ENCODE data around the gene PPAN. TPM values are rescaled to one million over a fixed set of nuclear protein-coding genes. Genes with fewer than 3 reads are reported as not detected.

PPAN gene
- 30.4 and 77.1 TPM in 2 replicates for total RNA-seq (2014; rRNA removed; shearing (Covaris generic); ENCODE audit: low replicate concordance)

- H3K36me3 ChIP-seq (ENCODE audit: insufficient read depth, low read length): peaks cover 32% of the 10 kb centered on the region
- H4K20me1 ChIP-seq (ENCODE audit: insufficient read depth, low read depth, low read length): 0 out of 2 replicates have a peak, but pooled peaks cover 6% of the 10 kb centered on the region
- H3K27ac ChIP-seq (ENCODE audit: low read length): peak within 1 kb of the TSS; percentile 86
- H3K4me1 ChIP-seq (ENCODE audit: low read length): peaks cover 61% of the 10 kb centered on the region
- peak within 1 kb of the TSS; percentile 100 for H3K9ac ChIP-seq (ENCODE audit: low read length)
- H2AFZ ChIP-seq (ENCODE audit: low read length): peak within 1 kb of the TSS; percentile 96
- H3K9me2 ChIP-seq (replicated peaks; ENCODE audit: insufficient read depth, low read length): no peaks in the 10 kb centered on the region
- H3K4me3 ChIP-seq (ENCODE audit: low read length): peak within 1 kb of the TSS; percentile 100
- no peaks in the 10 kb centered on the region for H3K9me3 ChIP-seq (ENCODE audit: low read length)
- H3K27me3 ChIP-seq (ENCODE audit: low read length): no peaks in the 10 kb centered on the region
- H3K79me2 ChIP-seq (ENCODE audit: low read length): peaks cover 25% of the 10 kb centered on the region
- H3K4me2 ChIP-seq (ENCODE audit: low read depth, low read length, poor library complexity, severe bottlenecking): peak within 1 kb of the TSS; percentile 96
- DNase-seq: peak; percentile 100
Measured at GRCh38 chr19:10106100-10106936, at the start of gene PPAN. Gene PPAN, plus strand, starts transcription at chr19:10106362. Its CDS starts 33 bp downstream, at chr19:10106395.

- no peaks in the 10 kb centered on the region for H4K20me1 ChIP-seq (ENCODE audit: insufficient read depth, low read depth, low read length)
Measured at GRCh38 chr19:10061717-10062310, 44.3 kb upstream of the PPAN start.

GRCh38 chr19:10068205-10068604, 38.0 kb upstream of the PPAN start:
- H3K27ac ChIP-seq (ENCODE audit: low read length): no peak overlapping the region

More at GRCh38 chr19:10061717-10062310, 44.3 kb upstream of the PPAN start:
- Histone ChIP-seq H3K9ac (ENCODE audit: low read length) (no peak overlapping the region), H3K79me2 (ENCODE audit: low read length) (no peaks in the 10 kb centered on the region), H2AFZ (ENCODE audit: low read length) (no peak overlapping the region), H3K27ac (ENCODE audit: low read length) (no peak overlapping the region), H3K9me2 (replicated peaks; ENCODE audit: insufficient read depth, low read length) (no peaks in the 10 kb centered on the region), H3K36me3 (ENCODE audit: insufficient read depth, low read length) (no peaks in the 10 kb centered on the region), H3K4me2 (ENCODE audit: low read depth, low read length, poor library complexity, severe bottlenecking) (no peak overlapping the region), H3K4me1 (ENCODE audit: low read length) (no peaks in the 10 kb centered on the region), H3K4me3 (ENCODE audit: low read length) (no peak overlapping the region), H3K9me3 (ENCODE audit: low read length) (no peaks in the 10 kb centered on the region), H3K27me3 (ENCODE audit: low read length) (no peaks in the 10 kb centered on the region)
- DNase-seq: no peak

GRCh38 chr19:10069046-10069445, 37.1 kb upstream of the PPAN start:
- Histone ChIP-seq H3K9me2 (replicated peaks; ENCODE audit: insufficient read depth, low read length) (no peaks in the 10 kb centered on the region), H3K4me3 (ENCODE audit: low read length) (no peak overlapping the region), H2AFZ (ENCODE audit: low read length) (no peak overlapping the region), H3K4me1 (ENCODE audit: low read length) (no peaks in the 10 kb centered on the region), H3K9ac (ENCODE audit: low read length) (no peak overlapping the region), H3K27ac (ENCODE audit: low read length) (no peak overlapping the region), H3K27me3 (ENCODE audit: low read length) (no peaks in the 10 kb centered on the region), H3K79me2 (ENCODE audit: low read length) (no peaks in the 10 kb centered on the region), H3K36me3 (ENCODE audit: insufficient read depth, low read length) (no peaks in the 10 kb centered on the region), H3K9me3 (ENCODE audit: low read length) (peaks cover 4% of the 10 kb centered on the region; the same call in 1 of the 2 replicates), H3K4me2 (ENCODE audit: low read depth, low read length, poor library complexity, severe bottlenecking) (no peak overlapping the region), H4K20me1 (ENCODE audit: insufficient read depth, low read depth, low read length) (no peaks in the 10 kb centered on the region)
- DNase-seq: no peak

More at GRCh38 chr19:10068205-10068604, 38.0 kb upstream of the PPAN start:
- Histone ChIP-seq H3K27me3 (ENCODE audit: low read length) (no peaks in the 10 kb centered on the region), H3K9me2 (replicated peaks; ENCODE audit: insufficient read depth, low read length) (no peaks in the 10 kb centered on the region), H3K9ac (ENCODE audit: low read length) (no peak overlapping the region), H3K4me2 (ENCODE audit: low read depth, low read length, poor library complexity, severe bottlenecking) (no peak overlapping the region), H3K4me1 (ENCODE audit: low read length) (no peaks in the 10 kb centered on the region), H4K20me1 (ENCODE audit: insufficient read depth, low read depth, low read length) (no peaks in the 10 kb centered on the region), H3K79me2 (ENCODE audit: low read length) (no peaks in the 10 kb centered on the region), H3K36me3 (ENCODE audit: insufficient read depth, low read length) (no peaks in the 10 kb centered on the region), H2AFZ (ENCODE audit: low read length) (no peak overlapping the region), H3K4me3 (ENCODE audit: low read length) (no peak overlapping the region), H3K9me3 (ENCODE audit: low read length) (no peaks in the 10 kb centered on the region)
- no peak for DNase-seq

- Histone ChIP-seq H3K9me3 (ENCODE audit: low read length) (peaks cover 4% of the 10 kb centered on the region; the same call in 1 of the 2 replicates), H3K27me3 (ENCODE audit: low read length) (no peaks in the 10 kb centered on the region), H2AFZ (ENCODE audit: low read length) (no peak overlapping the region), H3K36me3 (ENCODE audit: insufficient read depth, low read length) (no peaks in the 10 kb centered on the region), H3K9me2 (replicated peaks; ENCODE audit: insufficient read depth, low read length) (no peaks in the 10 kb centered on the region), H3K9ac (ENCODE audit: low read length) (no peak overlapping the region), H3K27ac (ENCODE audit: low read length) (no peak overlapping the region), H3K79me2 (ENCODE audit: low read length) (no peaks in the 10 kb centered on the region), H3K4me2 (ENCODE audit: low read depth, low read length, poor library complexity, severe bottlenecking) (no peak overlapping the region), H3K4me3 (ENCODE audit: low read length) (no peak overlapping the region), H4K20me1 (ENCODE audit: insufficient read depth, low read depth, low read length) (no peaks in the 10 kb centered on the region), H3K4me1 (ENCODE audit: low read length) (no peaks in the 10 kb centered on the region)
- no peak for DNase-seq
Measured at GRCh38 chr19:10070730-10071446, 35.3 kb upstream of the PPAN start.

GRCh38 chr19:10074153-10074552, 32.0 kb upstream of the PPAN start:
- Histone ChIP-seq H3K36me3 (ENCODE audit: insufficient read depth, low read length) (no peaks in the 10 kb centered on the region), H3K27me3 (ENCODE audit: low read length) (no peaks in the 10 kb centered on the region), H3K9me2 (replicated peaks; ENCODE audit: insufficient read depth, low read length) (no peaks in the 10 kb centered on the region), H3K27ac (ENCODE audit: low read length) (no peak overlapping the region), H3K4me3 (ENCODE audit: low read length) (no peak overlapping the region), H4K20me1 (ENCODE audit: insufficient read depth, low read depth, low read length) (no peaks in the 10 kb centered on the region), H2AFZ (ENCODE audit: low read length) (no peak overlapping the region), H3K4me2 (ENCODE audit: low read depth, low read length, poor library complexity, severe bottlenecking) (no peak overlapping the region), H3K9me3 (ENCODE audit: low read length) (peaks cover 4% of the 10 kb centered on the region; the same call in 1 of the 2 replicates), H3K4me1 (ENCODE audit: low read length) (no peaks in the 10 kb centered on the region), H3K9ac (ENCODE audit: low read length) (no peak overlapping the region), H3K79me2 (ENCODE audit: low read length) (no peaks in the 10 kb centered on the region)
- peak; percentile 88 for DNase-seq

- H4K20me1 ChIP-seq (ENCODE audit: insufficient read depth, low read depth, low read length): no peaks in the 10 kb centered on the region
- H3K4me3 ChIP-seq (ENCODE audit: low read length): no peak overlapping the region
- no peaks in the 10 kb centered on the region for H3K27me3 ChIP-seq (ENCODE audit: low read length)
- H3K9ac ChIP-seq (ENCODE audit: low read length): no peak overlapping the region
- no peaks in the 10 kb centered on the region for H3K36me3 ChIP-seq (ENCODE audit: insufficient read depth, low read length)
- H3K79me2 ChIP-seq (ENCODE audit: low read length): no peaks in the 10 kb centered on the region
- no peaks in the 10 kb centered on the region for H3K9me2 ChIP-seq (replicated peaks; ENCODE audit: insufficient read depth, low read length)
- no peak overlapping the region for H3K27ac ChIP-seq (ENCODE audit: low read length)
- H3K4me1 ChIP-seq (ENCODE audit: low read length): no peaks in the 10 kb centered on the region
- peaks cover 4% of the 10 kb centered on the region; the same call in 1 of the 2 replicates for H3K9me3 ChIP-seq (ENCODE audit: low read length)
- DNase-seq: no peak
- no peak overlapping the region for H2AFZ ChIP-seq (ENCODE audit: low read length)
- no peak overlapping the region for H3K4me2 ChIP-seq (ENCODE audit: low read depth, low read length, poor library complexity, severe bottlenecking)
Measured at GRCh38 chr19:10076535-10076934, 29.6 kb upstream of the PPAN start.

GRCh38 chr19:10078329-10078728, 27.8 kb upstream of the PPAN start:
- no peaks in the 10 kb centered on the region for H3K36me3 ChIP-seq (ENCODE audit: insufficient read depth, low read length)
- H3K4me3 ChIP-seq (ENCODE audit: low read length): no peak overlapping the region
- H3K79me2 ChIP-seq (ENCODE audit: low read length): no peaks in the 10 kb centered on the region
- H3K9ac ChIP-seq (ENCODE audit: low read length): no peak overlapping the region
- no peaks in the 10 kb centered on the region for H3K4me1 ChIP-seq (ENCODE audit: low read length)
- no peaks in the 10 kb centered on the region for H3K27me3 ChIP-seq (ENCODE audit: low read length)
- H3K9me2 ChIP-seq (replicated peaks; ENCODE audit: insufficient read depth, low read length): no peaks in the 10 kb centered on the region
- peaks cover 4% of the 10 kb centered on the region; the same call in 1 of the 2 replicates for H3K9me3 ChIP-seq (ENCODE audit: low read length)
- DNase-seq: no peak
- no peak overlapping the region for H2AFZ ChIP-seq (ENCODE audit: low read length)
- no peaks in the 10 kb centered on the region for H4K20me1 ChIP-seq (ENCODE audit: insufficient read depth, low read depth, low read length)
- no peak overlapping the region for H3K4me2 ChIP-seq (ENCODE audit: low read depth, low read length, poor library complexity, severe bottlenecking)
- H3K27ac ChIP-seq (ENCODE audit: low read length): no peak overlapping the region

All from Karpas-422 (cell line).